ENCODE data around the gene LY86.

The LY86 gene

DNA sequence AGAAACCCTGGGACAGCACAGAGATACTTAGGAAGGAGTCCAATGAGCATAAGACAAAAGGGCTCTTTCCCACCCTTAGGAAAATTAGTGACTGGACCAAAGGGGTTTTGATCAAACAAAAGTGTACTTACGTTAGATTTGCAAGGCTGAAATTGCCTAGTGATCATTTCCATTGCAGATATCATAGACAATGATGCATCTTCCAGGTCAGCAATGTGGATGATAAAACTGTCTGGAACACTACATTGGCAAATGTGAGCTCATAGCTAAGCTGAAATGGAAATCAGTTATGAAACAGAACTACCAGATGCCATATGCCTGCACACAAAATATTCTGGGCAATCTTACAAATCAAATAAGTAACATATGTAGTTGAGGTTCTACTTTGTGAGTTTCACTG is 34.0 kb downstream of the LY86 start:
- no peak for DNase-seq (ENCODE audit: low read depth in 2 of 2, low spot score in 1 of 2)

DNA sequence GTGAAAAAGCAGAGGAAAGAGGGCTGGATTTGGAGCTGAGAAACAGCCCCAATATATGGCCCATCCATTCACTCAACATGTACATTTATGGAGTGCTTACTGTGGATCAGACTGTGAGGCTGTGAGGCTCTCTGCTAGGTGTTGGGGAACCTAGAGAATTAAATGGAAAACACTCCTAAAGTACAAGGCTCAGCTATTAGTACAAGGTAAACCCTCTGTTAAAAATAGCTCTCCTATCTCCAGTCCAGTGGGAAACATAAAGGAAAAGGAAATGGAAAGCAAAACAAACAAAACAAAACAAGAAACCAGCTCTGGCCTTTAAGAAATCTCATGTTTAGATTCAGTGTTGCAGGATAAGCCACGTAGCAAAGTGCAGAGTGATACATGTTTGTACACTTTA is 35.0 kb downstream of the LY86 start:
- DNase-seq (ENCODE audit: low read depth in 2 of 2, low spot score in 1 of 2): no peak

DNA sequence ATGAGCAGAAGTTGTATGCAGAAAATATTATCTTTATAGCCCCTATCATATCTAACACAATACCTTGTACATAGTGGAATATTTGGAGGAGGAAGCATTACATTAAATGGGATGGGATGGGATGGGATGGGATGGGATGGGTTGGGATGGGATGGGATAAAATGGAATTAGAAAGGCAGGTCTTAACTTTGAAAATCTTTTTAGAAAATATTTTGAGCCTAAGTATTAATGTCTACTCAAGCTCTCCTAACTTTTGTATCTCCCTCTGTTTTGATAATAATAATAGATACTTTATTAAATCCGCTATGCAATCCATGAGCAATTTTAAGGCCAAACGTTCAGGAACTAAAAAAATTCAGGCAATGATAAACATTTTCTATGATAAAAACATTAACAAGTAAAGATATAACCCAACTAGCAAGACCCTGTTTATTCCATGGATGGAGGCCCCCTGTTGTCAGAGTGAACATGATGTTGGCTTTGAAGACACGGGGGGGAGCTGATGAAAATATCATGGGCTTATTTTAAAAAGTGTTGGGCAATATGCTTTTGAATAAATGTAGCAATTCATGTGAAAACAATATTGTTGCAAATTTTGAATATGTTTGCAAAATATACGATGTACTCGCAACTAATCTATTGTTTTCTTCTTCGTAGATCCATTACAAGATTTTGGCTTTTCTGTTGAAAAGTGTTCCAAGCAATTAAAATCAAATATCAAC is 35.9 kb downstream of the LY86 start:
- no peak for DNase-seq (ENCODE audit: low read depth in 2 of 2, low spot score in 1 of 2)

DNA sequence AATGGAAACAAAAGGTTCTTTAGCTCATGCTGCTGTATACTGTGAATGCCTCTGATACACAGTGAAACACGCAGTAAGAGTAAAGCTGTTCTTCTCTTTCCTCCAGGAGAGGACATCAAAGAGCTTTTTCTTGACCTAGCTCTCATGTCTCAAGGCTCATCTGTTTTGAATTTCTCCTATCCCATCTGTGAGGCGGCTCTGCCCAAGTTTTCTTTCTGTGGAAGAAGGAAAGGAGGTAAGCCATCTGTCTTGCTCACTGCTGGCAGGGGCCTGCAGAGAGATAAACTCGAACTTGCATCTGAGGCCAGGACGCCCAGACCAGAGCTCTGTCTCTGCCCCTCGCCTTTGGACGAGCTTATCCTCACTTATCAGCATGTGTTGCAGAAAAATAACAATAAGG is 37.7 kb downstream of the LY86 start:
- DNase-seq (ENCODE audit: low read depth in 2 of 2, low spot score in 1 of 2): no peak

DNA sequence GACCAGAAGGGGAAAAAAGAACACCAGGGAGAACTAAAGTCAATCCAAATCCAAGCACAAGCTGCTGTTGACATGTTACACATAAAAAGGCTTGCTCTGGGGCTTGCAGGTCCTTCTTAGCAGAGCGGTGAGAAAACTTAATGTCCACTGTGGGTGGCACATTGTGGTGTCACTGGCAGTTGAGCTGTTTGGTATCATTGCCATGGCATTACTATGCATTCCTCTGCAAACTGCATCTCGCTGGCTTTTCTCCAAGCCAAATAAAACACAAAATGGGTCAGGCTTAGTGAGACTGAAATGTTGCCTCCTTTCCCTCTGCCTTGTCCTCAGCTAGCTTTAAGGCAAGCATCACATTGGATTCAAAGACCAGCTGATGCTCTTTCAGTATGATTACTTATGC is 40.9 kb downstream of the LY86 start:
- no peak for DNase-seq (ENCODE audit: low read depth in 2 of 2, low spot score in 1 of 2)

DNA sequence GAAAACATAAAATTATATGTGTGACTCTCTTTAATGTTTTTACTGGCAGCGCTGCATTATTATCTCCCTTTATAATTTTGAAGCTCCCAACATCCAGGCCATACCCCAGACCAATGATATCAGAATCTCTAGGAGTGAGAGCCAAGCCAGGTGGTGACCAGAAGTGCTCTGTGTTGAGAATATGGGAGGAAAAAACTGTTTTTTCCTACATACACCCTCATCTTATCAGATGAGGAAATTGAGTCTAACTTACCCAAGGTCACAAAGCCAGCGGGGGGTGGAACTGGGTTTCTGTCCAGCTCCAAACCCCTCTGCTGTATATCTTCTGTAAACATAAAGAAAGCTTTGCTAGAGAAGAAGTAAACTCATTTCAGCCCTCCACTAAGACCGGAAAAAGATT is 42.5 kb downstream of the LY86 start:
- DNase-seq (ENCODE audit: low read depth in 2 of 2, low spot score in 1 of 2): no peak

DNA sequence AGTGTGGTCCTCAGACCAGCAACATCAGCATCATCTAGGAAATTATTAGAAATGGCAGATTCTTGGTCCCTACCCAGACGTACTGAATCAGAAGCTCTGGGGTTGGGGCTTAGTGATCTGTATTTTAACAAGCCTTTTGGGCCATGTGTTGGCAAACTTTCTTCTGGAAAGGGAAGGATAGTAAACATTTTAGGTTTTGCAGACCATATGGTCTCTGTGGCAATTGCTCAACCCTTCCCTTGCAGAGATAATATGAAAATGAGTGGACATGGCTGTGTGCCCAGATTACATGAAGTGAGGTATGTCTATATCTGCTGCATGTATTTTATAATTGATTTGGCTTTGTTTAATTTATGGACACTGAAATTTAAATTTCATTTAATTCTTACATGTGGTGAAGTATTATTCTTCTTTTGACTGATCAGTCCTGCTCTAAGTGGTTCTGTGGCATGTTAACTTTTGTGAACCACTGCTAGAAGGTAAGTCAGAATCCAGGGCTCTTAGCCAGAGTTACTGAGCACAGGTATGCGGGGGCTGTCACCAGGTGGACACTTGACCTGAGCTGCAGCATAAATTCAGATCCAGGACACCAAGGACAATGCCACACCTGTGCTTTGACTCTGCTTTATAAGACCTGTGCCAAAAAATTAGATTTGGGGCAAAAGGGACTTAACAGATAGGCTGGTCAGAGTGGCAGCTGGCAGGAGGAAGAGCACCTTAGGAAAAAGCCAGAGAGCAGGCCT is 43.2 kb downstream of the LY86 start:
- DNase-seq (ENCODE audit: low read depth in 2 of 2, low spot score in 1 of 2): no peak

DNA sequence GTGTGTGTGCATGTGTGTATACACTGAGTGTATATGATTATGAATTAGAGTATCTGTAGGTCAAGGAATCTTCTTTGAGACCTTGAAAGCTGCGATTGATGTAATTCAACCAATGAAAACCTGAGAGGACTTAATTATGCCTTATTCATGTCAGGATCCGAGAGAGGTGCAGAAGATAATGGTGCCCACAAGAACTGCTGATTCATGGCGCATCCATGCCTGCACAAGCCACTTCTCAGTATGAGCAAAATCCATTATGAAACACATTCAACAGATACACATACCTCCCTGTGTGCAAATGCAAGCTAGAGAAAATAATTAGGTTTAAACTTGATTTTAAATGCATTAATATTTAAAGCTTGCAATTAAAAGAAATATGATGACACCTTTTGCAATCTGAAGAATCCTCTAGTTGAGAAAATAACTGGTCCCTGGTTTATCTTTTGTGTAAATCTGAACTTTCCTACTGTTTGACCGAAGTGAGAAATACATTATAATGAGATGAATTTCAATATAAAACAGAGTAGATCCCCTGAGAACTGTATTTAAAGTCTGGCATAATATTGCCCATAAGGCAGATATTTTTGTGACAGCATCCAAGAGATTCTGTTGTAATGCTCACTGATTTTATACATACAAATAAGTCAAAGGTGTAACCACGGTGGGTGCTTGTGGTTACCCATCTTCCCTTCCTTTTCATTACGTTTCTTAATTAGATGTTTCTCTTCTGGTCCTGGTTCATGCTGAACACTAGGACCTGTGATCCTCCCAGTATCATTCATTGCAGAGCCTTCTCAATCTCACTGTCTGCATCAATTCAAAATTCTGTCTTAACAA is 45.6 kb downstream of the LY86 start:
- DNase-seq (ENCODE audit: low read depth in 2 of 2, low spot score in 1 of 2): no peak

DNA sequence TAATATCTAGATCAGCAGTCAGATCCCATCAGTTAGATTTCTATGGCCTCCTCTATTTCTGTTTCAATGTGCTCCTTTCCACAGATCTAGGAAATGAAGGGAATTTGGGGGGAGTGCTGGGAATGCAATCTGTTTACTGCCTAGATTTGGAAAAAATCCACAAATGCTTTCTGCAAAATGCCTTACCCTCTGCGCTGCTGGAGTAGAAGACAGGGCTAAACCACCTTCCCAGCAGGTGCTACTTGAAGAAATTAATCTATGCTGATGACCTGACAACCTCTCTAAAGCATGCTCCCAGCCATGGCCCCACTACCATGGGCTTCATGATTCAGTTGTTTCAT is 46.2 kb downstream of the LY86 start:
- DNase-seq (ENCODE audit: low read depth in 2 of 2, low spot score in 1 of 2): no peak

DNA sequence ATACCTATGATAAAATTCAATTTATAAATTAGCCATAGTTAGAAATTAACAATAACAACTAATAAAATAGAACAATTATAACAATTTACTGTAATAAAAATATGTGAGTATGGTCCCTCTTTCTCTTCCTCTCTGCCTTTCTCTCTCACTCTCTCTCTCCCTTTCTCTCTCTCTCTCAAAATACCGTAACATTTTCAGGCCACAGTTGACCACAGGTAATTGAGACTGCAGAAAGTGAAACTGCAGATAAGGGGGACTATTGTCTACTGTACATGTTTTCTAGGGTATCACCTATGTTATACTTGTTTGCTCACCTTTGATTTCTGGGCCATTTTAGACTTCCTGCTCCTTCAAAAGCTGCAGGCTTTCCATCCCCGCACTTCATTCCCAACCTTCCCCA is 46.8 kb downstream of the LY86 start:
- DNase-seq (ENCODE audit: low read depth in 2 of 2, low spot score in 1 of 2): no peak

DNA sequence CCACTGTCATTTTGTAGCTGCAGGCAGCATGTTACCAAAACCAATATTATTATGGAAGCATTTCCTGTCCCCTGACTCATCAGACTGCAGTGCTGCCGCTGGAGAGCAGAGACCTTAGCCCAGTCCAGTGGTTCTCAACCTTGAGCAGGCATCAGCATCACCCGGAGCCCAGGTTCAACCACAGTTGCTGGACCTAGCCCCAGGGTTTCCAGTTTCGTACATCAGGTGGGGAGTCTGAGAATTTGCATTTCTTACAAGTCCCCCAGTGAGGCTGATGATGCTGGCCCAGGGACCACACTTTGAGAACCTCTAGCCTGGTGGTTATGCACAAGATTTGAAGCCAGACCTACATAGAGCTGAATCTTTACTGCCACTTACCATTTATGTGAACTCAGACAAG is 47.3 kb downstream of the LY86 start:
- DNase-seq (ENCODE audit: low read depth in 2 of 2, low spot score in 1 of 2): no peak

DNA sequence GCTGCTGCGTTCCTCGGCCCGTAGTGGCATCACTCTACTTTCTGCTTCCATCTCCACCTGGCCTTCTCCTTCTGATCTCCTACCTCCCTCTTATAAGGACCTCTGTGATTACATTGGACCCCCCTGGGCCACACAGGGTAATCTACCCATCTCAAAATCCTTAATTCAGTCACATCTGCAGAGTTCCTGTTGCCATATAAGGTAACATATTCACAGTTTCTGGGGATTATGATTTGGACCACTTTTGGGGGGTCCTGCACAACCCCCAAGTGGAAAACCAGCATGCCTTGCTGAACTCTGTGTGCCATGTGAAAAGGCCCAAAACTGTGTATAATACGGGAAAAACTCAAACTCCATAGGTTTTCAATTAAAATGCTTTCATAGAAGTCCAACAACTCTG is 51.1 kb downstream of the LY86 start:
- no peak for DNase-seq (ENCODE audit: low read depth in 2 of 2, low spot score in 1 of 2)

DNA sequence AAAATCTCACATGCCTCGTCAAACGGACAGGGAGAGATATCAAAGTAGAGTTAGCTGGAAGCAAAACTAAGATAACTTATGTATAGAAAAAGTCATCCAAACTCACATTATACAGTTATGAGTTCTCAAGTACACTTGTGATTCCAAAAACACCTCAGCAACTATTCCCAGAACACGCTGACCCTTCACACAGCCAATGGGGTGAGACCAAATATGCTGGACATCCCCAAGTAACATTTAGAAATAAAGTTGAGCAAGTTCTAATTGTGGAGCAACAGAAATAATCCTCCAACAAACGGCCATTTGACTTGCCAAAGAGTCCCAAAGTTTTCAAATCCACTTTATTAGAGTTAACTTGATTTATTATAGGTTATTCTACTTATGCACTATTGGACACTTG is 52.4 kb downstream of the LY86 start:
- no peak for DNase-seq (ENCODE audit: low read depth in 2 of 2, low spot score in 1 of 2)

DNA sequence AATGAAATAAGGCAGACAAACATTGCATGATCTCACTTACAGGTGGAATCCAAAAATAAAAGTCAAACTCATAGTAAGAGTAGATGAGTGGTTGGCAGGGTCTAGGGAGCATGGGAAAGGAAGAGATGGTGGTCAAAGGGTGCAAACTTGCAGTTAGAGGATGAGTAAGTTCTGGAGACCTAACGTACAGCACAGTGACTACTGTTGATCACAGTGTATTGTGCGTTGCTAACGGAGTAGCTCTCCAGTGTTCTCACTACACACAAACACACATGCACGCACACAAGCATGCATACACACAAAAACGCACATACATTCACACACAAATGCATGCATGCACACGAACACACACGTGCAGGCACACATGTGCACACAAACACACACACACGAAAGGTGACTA is 54.9 kb downstream of the LY86 start:
- DNase-seq (ENCODE audit: low read depth in 2 of 2, low spot score in 1 of 2): no peak

DNA sequence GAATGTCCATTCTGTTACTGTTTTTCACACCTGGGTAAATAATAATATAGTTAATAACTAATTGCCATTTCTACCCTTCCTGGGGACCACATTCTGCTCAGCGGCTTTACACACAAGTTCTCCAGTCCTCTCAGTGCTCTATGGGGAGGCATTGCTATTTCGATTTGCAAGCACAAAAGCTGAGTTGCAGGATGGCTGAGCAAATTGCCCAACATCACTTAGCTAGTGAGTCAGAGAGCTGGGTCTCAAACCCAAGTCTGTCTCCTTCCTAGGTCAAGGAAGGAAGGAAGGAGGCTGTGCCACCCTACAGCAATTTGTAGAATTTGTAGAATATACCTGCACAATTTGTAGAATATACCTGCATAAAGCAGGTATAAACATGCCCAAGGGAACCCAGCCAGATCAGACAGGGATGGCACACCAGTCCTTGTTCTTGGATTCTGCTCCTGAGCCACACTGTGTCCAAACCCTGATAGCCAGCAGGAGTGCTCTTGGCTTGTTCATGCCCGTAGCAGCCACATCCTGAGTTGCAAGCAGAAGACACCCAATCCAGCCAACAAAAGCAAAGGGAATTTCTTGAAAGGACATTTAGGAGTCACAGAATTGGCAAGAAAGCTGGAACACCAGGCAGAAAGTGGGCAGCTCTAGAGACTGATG is 56.9 kb downstream of the LY86 start:
- no peak for DNase-seq (ENCODE audit: low read depth in 2 of 2, low spot score in 1 of 2)

DNA sequence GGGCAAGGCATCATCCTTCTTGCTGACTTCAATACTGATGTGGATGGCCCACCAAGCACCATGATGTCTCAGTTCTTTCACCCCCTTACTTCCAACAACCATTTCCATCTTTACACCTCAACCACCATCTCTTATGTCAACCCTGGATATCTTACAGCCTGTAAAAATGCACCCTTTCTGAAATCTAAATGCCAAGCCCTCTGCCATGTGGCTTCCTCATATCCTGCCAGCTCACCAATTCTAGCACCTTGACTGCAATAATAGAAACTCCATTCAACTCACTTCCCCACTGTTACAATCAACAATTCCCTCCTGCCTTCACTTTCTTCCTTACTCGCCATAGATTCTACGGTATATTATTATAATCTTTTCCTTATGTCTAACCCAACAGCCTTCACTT is 57.9 kb downstream of the LY86 start:
- DNase-seq (ENCODE audit: low read depth in 2 of 2, low spot score in 1 of 2): no peak

DNA sequence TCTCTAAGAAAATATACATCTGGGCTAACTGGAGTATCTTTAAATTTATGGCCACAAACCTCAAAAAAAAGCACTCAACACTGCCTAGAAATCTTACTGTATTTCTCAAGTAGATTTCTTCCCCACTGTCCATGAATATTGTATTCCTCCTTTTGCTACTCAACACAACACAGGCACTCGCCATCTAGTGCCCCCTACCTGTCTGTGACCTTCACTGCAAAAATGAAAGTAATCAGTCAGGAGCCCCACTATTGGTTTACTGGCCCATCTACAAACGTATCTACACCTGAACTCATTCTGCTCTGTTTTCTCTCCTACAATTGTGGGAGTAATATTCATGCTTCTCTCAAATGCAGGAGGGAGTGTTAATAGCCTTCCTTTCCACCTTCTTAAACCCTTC is 58.3 kb downstream of the LY86 start:
- no peak for DNase-seq (ENCODE audit: low read depth in 2 of 2, low spot score in 1 of 2)

DNA sequence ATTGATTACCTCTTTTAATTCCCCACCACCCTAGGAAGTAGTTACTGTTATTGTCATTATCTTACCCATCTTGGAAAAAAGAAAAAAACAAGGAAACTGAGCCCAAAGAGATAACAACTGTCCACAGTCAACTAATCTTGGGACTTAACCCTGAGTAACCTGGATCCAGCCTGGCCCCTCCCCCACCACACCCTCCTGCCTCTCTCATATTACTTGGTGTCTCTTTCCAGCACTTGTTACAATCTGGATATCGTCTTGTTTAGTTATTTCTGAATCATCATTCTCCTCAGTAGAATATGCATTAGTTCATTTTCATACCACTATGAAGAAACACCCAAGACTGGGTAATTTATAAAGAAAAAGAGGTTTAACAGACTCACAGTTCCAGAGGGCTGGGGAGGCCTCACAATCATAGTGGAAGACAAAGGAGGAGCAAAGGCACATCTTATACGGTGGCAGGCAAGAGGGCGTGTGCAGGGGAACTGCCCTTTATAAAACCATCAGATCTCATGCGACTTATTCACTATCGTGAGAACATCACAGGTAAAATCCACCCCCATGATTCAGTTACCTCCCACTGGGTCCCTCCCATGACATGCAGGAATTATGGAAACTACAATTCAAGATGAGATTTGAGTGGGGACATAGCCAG is 60.3 kb downstream of the LY86 start:
- DNase-seq (ENCODE audit: low read depth in 2 of 2, low spot score in 1 of 2): no peak

DNA sequence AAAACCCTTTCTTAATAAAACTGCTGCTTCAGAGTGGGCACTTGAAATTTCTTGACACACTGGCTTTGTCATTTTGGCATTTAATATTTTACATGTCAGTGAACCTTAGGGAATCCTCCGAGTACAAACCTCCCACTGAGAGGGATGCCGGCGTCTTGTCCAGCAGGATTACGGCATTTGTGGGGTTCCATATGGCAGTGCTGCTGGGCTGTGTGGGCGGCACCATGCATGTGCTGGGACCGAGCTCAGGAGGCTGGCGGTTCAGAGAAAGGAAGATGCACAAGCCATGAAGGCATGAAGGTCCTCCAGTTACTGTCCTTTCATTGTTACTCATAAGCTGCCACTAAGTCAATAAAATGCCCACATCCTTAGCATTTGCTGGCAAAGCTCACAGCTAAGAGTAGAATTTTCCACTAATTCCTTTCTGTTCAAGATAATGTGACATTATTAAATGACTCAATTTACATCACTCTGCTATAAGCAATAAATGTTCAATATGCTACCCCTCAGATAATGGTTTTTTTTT is 61.4 kb downstream of the LY86 start:
- DNase-seq (ENCODE audit: low read depth in 2 of 2, low spot score in 1 of 2): no peak

DNA sequence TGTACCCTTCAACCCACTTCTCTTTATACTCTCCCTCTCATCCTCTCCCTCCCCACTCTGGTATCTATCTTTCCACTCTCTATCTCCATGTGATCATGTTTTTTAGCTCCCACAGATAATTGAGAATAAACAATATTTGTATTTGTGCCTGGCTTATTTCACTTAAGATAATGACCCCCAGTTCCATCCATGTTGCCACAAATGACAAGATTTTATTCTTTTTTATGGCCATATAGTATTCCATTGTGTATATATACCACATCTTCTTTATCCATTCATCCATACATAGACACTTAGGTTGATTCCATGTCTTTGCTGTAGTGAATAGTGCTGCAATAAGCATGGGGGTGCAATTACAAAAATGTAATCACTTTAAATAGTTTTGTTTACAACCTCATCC is 62.3 kb downstream of the LY86 start:
- no peak for DNase-seq (ENCODE audit: low read depth in 2 of 2, low spot score in 1 of 2)

DNA sequence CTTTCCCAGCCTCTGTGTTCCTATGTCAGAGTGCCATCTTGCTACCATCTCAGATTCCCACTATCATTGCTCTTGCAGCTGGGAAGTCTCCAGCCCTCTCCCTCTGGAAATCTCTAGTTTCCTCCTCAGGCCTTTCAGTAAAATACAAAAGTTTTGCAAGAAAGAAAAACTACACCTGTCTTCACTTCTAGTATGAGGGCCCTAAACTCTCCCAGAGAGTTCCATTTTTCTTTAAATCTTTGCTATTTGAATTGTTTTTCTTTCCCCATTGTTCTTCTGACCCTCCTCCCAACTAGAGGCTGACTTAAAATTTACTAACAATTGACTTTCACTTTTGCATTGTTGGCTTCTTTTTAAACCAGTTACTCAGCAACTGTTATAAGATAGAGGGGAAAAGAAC is 62.8 kb downstream of the LY86 start:
- no peak for DNase-seq (ENCODE audit: low read depth in 2 of 2, low spot score in 1 of 2)
